Mesenchymal stem cell (in vitro differentiated cells and primary cell): Measurements from ENCODE around the gene SAMSN1.

ENCODE experiments used
- DNase-seq: peaks from one replicate; pipeline ENCODE4 v3.0.0-alpha.2; 2013
- H2AFZ ChIP-seq: one replicate; pipeline ENCODE4 v1.6.1; 2013; ENCODE audit warnings: low read depth, mild to moderate bottlenecking, control low read depth, inconsistent platforms, low read length, moderate library complexity
- H2AK5ac ChIP-seq: 2 replicates; pipeline ENCODE4 v1.6.1; 2013; ENCODE audit warnings: low read length, moderate library complexity, mild to moderate bottlenecking, inconsistent platforms; ENCODE audit not compliant: severe bottlenecking
- H2BK120ac ChIP-seq: one replicate; pipeline ENCODE4 v1.6.1; 2013; ENCODE audit warnings: low read depth, mild to moderate bottlenecking, inconsistent platforms, low read length, moderate library complexity
- H2BK12ac ChIP-seq, 2 experiments: one replicate each; pipeline ENCODE4 v1.6.1; 2013; ENCODE audit warnings: inconsistent platforms in 2 of 2, low read length in 2 of 2, mild to moderate bottlenecking in 2 of 2, moderate library complexity in 2 of 2, control low read depth in 1 of 2
- H2BK15ac ChIP-seq: one replicate; pipeline ENCODE4 v1.6.1; 2013; ENCODE audit warnings: mild to moderate bottlenecking, low read depth, inconsistent platforms; ENCODE audit not compliant: poor library complexity, severe bottlenecking
- H2BK5ac ChIP-seq: 2 replicates; pipeline ENCODE4 v1.6.1; 2013; ENCODE audit warnings: low read depth, mild to moderate bottlenecking, low read length, control low read depth, inconsistent platforms; ENCODE audit not compliant: poor library complexity, severe bottlenecking
- H3K14ac ChIP-seq, 2 experiments: one replicate each; pipeline ENCODE4 v1.6.1; 2013; ENCODE audit warnings: inconsistent platforms in 2 of 2, low read length in 2 of 2, control low read depth in 1 of 2, mild to moderate bottlenecking in 1 of 2, moderate library complexity in 1 of 2
- H3K18ac ChIP-seq, 2 experiments: one replicate each; pipeline ENCODE4 v1.6.1; 2013; ENCODE audit warnings: inconsistent platforms in 2 of 2, low read length in 2 of 2, control low read depth in 1 of 2, low read depth in 1 of 2, mild to moderate bottlenecking in 1 of 2
- H3K23ac ChIP-seq, 2 experiments: one replicate each; pipeline ENCODE4 v1.6.1; 2013; ENCODE audit warnings: inconsistent platforms in 2 of 2, low read length in 2 of 2, mild to moderate bottlenecking in 2 of 2, moderate library complexity in 2 of 2, control low read depth in 1 of 2
- H3K27ac ChIP-seq: 2 replicates; pipeline ENCODE4 v1.5.1; 2013; ENCODE audit warnings: mild to moderate bottlenecking, moderate library complexity, low read length, control low read depth, inconsistent platforms; ENCODE audit not compliant: poor library complexity, severe bottlenecking
- H3K27me3 ChIP-seq, 2 experiments: 2 replicates each; pipeline versions ENCODE4 v1.6.1 to v1.7.0; 2013; ENCODE audit warnings: low read length in 2 of 2, mild to moderate bottlenecking in 2 of 2, moderate library complexity in 2 of 2, control low read depth in 1 of 2, inconsistent platforms in 1 of 2; ENCODE audit not compliant: control insufficient read depth in 1 of 2, insufficient read depth in 1 of 2
- H3K36me3 ChIP-seq, 2 experiments: 2 replicates each; pipeline versions ENCODE4 v1.6.1 to v1.7.0; 2013; ENCODE audit warnings: low read length in 2 of 2, control low read depth in 1 of 2, inconsistent platforms in 1 of 2, low read depth in 1 of 2, mild to moderate bottlenecking in 1 of 2; ENCODE audit not compliant: insufficient read depth in 2 of 2, control insufficient read depth in 1 of 2
- H3K4ac ChIP-seq, 2 experiments: one replicate each; pipeline ENCODE4 v1.6.1; 2013; ENCODE audit warnings: inconsistent platforms in 2 of 2, low read length in 2 of 2, mild to moderate bottlenecking in 2 of 2, moderate library complexity in 2 of 2, control low read depth in 1 of 2, low read depth in 1 of 2
- H3K4me1 ChIP-seq: 2 replicates; pipeline ENCODE4 v1.6.1; 2013; ENCODE audit warnings: low read depth, low read length, control low read depth; ENCODE audit not compliant: control insufficient read depth, insufficient read depth
- H3K4me2 ChIP-seq: 2 replicates; pipeline ENCODE4 v1.6.1; 2013; ENCODE audit warnings: low read length, mild to moderate bottlenecking, inconsistent platforms; ENCODE audit not compliant: poor library complexity, severe bottlenecking
- H3K4me3 ChIP-seq, 2 experiments: 2 replicates each; pipeline versions ENCODE4 v1.5.1 to v1.7.0; 2013; ENCODE audit warnings: low read length in 2 of 2, mild to moderate bottlenecking in 2 of 2, control low read depth in 1 of 2, low read depth in 1 of 2; ENCODE audit not compliant: insufficient read depth in 1 of 2
- H3K79me1 ChIP-seq: replicated peaks from 2 replicates; pipeline ENCODE4 v1.6.1; 2013; ENCODE audit warnings: mild to moderate bottlenecking, control low read depth, low read length, inconsistent platforms; ENCODE audit not compliant: poor library complexity, severe bottlenecking
- H3K9ac ChIP-seq: 2 replicates; pipeline ENCODE4 v1.7.0; 2013; ENCODE audit warnings: mild to moderate bottlenecking, low read length, moderate library complexity
- H3K9me3 ChIP-seq: 2 replicates; pipeline ENCODE4 v1.7.0; 2013; ENCODE audit warnings: mild to moderate bottlenecking, low read length; ENCODE audit not compliant: control insufficient read depth
- H4K8ac ChIP-seq: one replicate; pipeline ENCODE4 v1.6.1; 2013; ENCODE audit warnings: inconsistent platforms, mild to moderate bottlenecking, low read length, moderate library complexity
- H4K91ac ChIP-seq: one replicate; pipeline ENCODE4 v1.6.1; 2013; ENCODE audit warnings: mild to moderate bottlenecking, low read length, inconsistent platforms
- WGBS: methylation state at CpG from one replicate; pipeline ENCODE4 v1.1.7; 2013; ENCODE audit warnings: mixed read lengths; 5-methylcytosine and 5-hydroxymethylcytosine counted together

SAMSN1 gene

DNA sequence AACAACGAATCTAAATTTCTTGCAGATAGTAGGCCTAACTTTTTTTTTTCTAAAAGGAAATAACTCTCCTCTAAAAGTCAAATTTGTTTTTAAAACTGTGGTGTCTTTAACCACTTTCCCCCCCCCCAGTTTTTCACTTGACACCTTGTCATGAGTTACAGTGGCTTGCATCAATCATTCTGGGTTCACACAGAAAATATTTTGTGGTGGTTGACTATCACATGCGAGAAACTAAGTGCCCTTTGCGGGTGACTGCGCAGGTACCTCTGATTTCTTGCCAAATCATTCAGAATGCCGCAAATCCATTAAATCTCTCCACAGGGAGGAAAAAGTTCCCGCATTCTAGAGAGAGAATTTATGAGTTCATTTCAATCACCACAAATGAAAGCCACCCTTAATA, 23.8 kb upstream of the SAMSN1 start:
- no peaks in the 10 kb centered on the region for H3K27me3 ChIP-seq

DNA sequence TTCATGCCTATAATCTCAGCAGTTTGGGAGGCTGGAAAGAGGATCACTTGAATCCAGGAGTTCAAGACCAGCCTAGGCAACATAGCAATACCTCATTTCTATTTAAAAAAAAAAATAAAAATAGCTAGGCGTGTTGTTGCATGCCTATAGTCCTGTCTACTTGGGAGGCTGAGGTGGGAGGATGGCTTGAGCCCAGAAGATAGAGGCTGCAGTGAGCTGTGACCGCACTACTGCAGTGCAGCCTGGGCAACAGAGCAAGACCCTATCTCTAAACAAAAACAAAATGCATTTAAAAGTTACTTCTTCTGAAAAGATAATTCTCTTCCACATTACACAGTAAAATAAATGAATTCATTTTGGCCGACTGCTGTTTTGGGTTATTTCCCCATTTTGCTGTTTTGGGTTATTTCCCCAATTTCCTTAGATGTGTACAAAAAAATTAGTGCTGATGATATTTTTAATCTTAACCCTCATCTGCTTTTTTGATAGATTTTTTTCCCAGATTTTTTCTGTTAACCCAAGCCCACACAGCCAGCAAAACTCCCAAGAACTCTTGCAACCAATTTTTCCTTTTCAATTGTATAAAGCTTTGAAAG, 23.0 kb upstream of the SAMSN1 start:
- Histone ChIP-seq H2BK12ac (no peak overlapping the region), H3K9ac (no peak overlapping the region), H3K27me3 (no peaks in the 10 kb centered on the region), H2AFZ (no peak overlapping the region), H3K23ac (no peak overlapping the region), H3K14ac (no peak overlapping the region), H3K4me2 (no peak overlapping the region), H3K36me3 (no peaks in the 10 kb centered on the region), H3K79me1 (no peaks in the 10 kb centered on the region), H2AK5ac (no peak overlapping the region), H3K4me3 (no peak overlapping the region), H3K4me1 (no peaks in the 10 kb centered on the region), H2BK120ac (no peak overlapping the region), H4K91ac (no peak overlapping the region), H2BK15ac (no peak overlapping the region), H4K8ac (no peak overlapping the region), H3K18ac (no peak overlapping the region), H3K27ac (no peak overlapping the region), H2BK5ac (no peak overlapping the region), H3K4ac (no peak overlapping the region), H3K9me3 (no peaks in the 10 kb centered on the region)
- no peak for DNase-seq
- WGBS = 77% methylated on average over 2 of the region's 3 CpGs

More for the DNA sequence above, 23.8 kb upstream of the SAMSN1 start:
- H3K4me3 ChIP-seq = no peak overlapping the region
- H3K18ac ChIP-seq = no peak overlapping the region
- no peak overlapping the region for H2AK5ac ChIP-seq
- no peak overlapping the region for H4K8ac ChIP-seq
- H3K23ac ChIP-seq = no peak overlapping the region
- WGBS = 95% methylated on average over 5 of the region's 6 CpGs
- no peak overlapping the region for H3K9ac ChIP-seq
- H3K4me2 ChIP-seq = no peak overlapping the region
- H4K91ac ChIP-seq = no peak overlapping the region
- no peaks in the 10 kb centered on the region for H3K36me3 ChIP-seq
- no peak overlapping the region for H2BK12ac ChIP-seq
- no peaks in the 10 kb centered on the region for H3K4me1 ChIP-seq
- no peaks in the 10 kb centered on the region for H3K9me3 ChIP-seq
- H2AFZ ChIP-seq = no peak overlapping the region
- no peak overlapping the region for H3K14ac ChIP-seq
- H2BK120ac ChIP-seq = no peak overlapping the region
- H3K4ac ChIP-seq = no peak overlapping the region
- no peak overlapping the region for H2BK5ac ChIP-seq
- H2BK15ac ChIP-seq = no peak overlapping the region
- H3K79me1 ChIP-seq = no peaks in the 10 kb centered on the region
- DNase-seq = no peak
- no peak overlapping the region for H3K27ac ChIP-seq

DNA sequence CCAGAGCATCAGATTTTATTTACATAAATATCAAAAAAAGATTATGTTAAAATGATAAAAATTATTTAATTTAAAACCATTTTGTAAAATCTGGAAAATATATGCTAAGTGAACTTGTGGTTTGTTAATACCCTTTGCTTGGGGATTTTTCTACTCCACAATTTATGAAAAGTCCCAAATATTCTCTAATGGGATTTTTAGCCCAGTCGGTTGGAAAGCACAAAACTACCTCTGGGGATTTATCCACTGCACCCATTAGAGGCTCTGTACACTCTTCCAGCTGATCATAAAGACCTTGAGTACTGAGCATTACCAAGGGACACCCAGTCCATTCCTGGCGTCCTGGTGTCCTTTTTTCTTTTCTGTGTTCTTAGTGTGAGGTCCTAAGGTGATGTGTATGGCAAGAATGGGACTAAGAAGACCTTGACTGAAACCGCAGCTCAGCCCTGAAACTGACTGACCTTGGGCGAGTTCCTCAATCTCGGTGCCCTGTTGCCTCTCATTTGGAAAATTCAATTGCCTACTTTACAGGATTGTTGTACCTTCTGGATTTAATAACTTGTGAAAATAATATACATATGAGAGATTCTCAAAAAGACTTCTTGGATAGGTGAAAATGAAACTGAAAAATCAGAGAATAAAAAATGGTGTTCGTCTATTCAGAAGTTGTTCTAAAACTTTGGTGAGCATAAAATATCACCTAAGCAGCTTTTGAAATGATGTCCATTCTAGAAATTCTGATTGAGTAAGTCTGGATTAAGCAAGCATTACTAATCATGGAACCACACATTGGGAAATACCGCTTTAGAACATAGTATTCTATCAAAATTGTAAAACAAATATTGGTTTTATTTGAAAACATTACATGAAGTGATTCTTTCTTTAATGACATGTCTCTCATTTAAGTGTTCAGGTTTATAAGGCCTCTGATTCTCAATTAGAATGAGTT, 21.5 kb upstream of the SAMSN1 start:
- H3K27me3 ChIP-seq = no peaks in the 10 kb centered on the region
- H2BK12ac ChIP-seq = no peak overlapping the region

DNA sequence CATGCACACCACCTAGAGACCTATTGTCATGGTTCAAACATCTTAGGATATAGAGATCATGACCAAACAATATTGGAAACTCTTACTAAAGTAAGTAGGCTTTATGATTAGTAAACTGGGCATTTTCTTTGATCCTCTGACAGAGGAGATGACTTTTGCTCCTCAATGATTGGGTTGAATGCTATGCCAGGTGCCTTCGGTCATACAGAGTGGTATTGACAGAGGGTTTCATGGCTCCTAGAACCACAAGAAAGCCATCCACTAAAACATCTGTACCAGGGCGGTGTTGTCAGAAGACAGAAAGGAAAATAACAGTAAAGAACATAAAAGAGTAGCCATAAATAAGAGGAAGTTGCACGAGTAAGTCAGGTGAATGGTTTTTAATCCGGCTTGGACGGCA, 20.8 kb upstream of the SAMSN1 start:
- H2BK12ac ChIP-seq = no peak overlapping the region
- no peak overlapping the region for H3K4ac ChIP-seq
- no peak for DNase-seq
- H3K4me2 ChIP-seq = no peak overlapping the region
- no peak overlapping the region for H2AFZ ChIP-seq
- no peak overlapping the region for H3K27ac ChIP-seq
- H4K91ac ChIP-seq = no peak overlapping the region
- no peak overlapping the region for H4K8ac ChIP-seq
- H3K9me3 ChIP-seq = peaks cover 2% of the 10 kb centered on the region
- no peaks in the 10 kb centered on the region for H3K27me3 ChIP-seq
- no peaks in the 10 kb centered on the region for H3K36me3 ChIP-seq
- H3K79me1 ChIP-seq = no peaks in the 10 kb centered on the region
- no peak overlapping the region for H3K18ac ChIP-seq
- no peak overlapping the region for H3K4me3 ChIP-seq
- no peak overlapping the region for H2BK120ac ChIP-seq
- no peak overlapping the region for H3K14ac ChIP-seq
- H2BK15ac ChIP-seq = no peak overlapping the region
- H2BK5ac ChIP-seq = no peak overlapping the region
- no peak overlapping the region for H3K9ac ChIP-seq
- no peak overlapping the region for H3K23ac ChIP-seq
- no peaks in the 10 kb centered on the region for H3K4me1 ChIP-seq
- 100% methylated on average over 2 of the region's 5 CpGs for WGBS
- no peak overlapping the region for H2AK5ac ChIP-seq

More for the DNA sequence above, 21.5 kb upstream of the SAMSN1 start:
- no peak overlapping the region for H4K91ac ChIP-seq
- no peak overlapping the region for H4K8ac ChIP-seq
- no peak overlapping the region for H3K4me3 ChIP-seq
- no peak overlapping the region for H3K27ac ChIP-seq
- 52% methylated on average over 4 of the region's 7 CpGs for WGBS
- no peak overlapping the region for H2AK5ac ChIP-seq
- no peak overlapping the region for H3K14ac ChIP-seq
- no peak overlapping the region for H3K23ac ChIP-seq
- no peaks in the 10 kb centered on the region for H3K4me1 ChIP-seq
- no peaks in the 10 kb centered on the region for H3K79me1 ChIP-seq
- no peak overlapping the region for H2BK15ac ChIP-seq
- H3K4ac ChIP-seq = no peak overlapping the region
- no peaks in the 10 kb centered on the region for H3K9me3 ChIP-seq
- no peak overlapping the region for H2AFZ ChIP-seq
- no peak for DNase-seq
- H3K4me2 ChIP-seq = no peak overlapping the region
- H3K36me3 ChIP-seq = no peaks in the 10 kb centered on the region
- H3K18ac ChIP-seq = no peak overlapping the region
- H3K9ac ChIP-seq = no peak overlapping the region
- H2BK5ac ChIP-seq = no peak overlapping the region
- H2BK120ac ChIP-seq = no peak overlapping the region
